Colonic mucosa (tissue), 4 donors: ENCODE data around the gene ZBTB17. TPM values are rescaled to one million over a fixed set of nuclear protein-coding genes. Genes with fewer than 3 reads are reported as not detected.
A peak's percentile ranks its signal among the peaks of the same experiment; 100 is the strongest.

Source experiments
- DNase-seq: peaks from one replicate; pipeline ENCODE4 v3.0.0-alpha.2; 2020
- H3K27ac ChIP-seq: fragments of 200-600 bp; one replicate; pipeline ENCODE4 v1.8.0; 2021
- H3K27me3 ChIP-seq: fragments of 200-600 bp; one replicate; pipeline ENCODE4 v1.8.0; 2021
- H3K36me3 ChIP-seq: fragments of 200-600 bp; one replicate; pipeline ENCODE4 v1.8.0; 2021
- H3K4me1 ChIP-seq: fragments of 200-600 bp; one replicate; pipeline ENCODE4 v1.8.0; 2021; ENCODE audit warnings: mild to moderate bottlenecking
- H3K4me3 ChIP-seq: fragments of 200-600 bp; one replicate; pipeline ENCODE4 v1.8.0; 2021
- H3K9ac ChIP-seq, 2 donors: one replicate each; pipeline ENCODE4 v1.7.0; 2013; ENCODE audit warnings: control low read depth in 2 of 2, low read depth in 2 of 2, low read length in 2 of 2
- H3K9me3 ChIP-seq: fragments of 200-600 bp; one replicate; pipeline ENCODE4 v1.8.0; 2021
- intact Hi-C: fragments of 100-400 bp; cut with DNase I; formaldehyde crosslinking; loops from one replicate; pipeline ENCODE4 v1.14.1; 2022
- total RNA-seq, 2 donors: library from RNA; stranded (reverse); fragmentation: NEBNext Ultra II Directional in 1 of 2; extraction: Animal tissue kit (Norgen Biotek cat#: 25700) in 1 of 2; gene quantifications; one replicate each; pipeline ENCODE4 v1.2.1, GENCODE V29; 2021
- TF ChIP-seq, protein P1 (sequence below): fragments of 200-600 bp; IDR thresholded peaks from one replicate; pipeline ENCODE4 v1.8.0; 2022; ENCODE audit warnings: antibody characterized with exemption, mild to moderate bottlenecking
- donor health status: healthy.
- donor health status: DM: no; HTN: no; CAD: no.
- donor health status: DM: no; HTN: no; CAD: no.

The ZBTB17 gene
- total RNA-seq, 2 donors from 2014 or later: 24.9 to 36.3 TPM

GRCh38 chr1:15998929-15999328, 23.0 kb upstream of the ZBTB17 start:
- no peak overlapping the region for H3K9ac ChIP-seq
- no peak overlapping the region for H3K4me3 ChIP-seq
- no peaks in the 10 kb centered on the region for H3K27me3 ChIP-seq
- intact Hi-C loops: loop anchor here (5.0 kb wide), 1 partner anchor 207 kb away; no protein-coding TSS in a partner anchor
- H3K9me3 ChIP-seq: no peaks in the 10 kb centered on the region
- DNase-seq: no peak
- no peaks in the 10 kb centered on the region for H3K4me1 ChIP-seq
- H3K27ac ChIP-seq: no peak overlapping the region
- TF ChIP-seq, protein P1, sequence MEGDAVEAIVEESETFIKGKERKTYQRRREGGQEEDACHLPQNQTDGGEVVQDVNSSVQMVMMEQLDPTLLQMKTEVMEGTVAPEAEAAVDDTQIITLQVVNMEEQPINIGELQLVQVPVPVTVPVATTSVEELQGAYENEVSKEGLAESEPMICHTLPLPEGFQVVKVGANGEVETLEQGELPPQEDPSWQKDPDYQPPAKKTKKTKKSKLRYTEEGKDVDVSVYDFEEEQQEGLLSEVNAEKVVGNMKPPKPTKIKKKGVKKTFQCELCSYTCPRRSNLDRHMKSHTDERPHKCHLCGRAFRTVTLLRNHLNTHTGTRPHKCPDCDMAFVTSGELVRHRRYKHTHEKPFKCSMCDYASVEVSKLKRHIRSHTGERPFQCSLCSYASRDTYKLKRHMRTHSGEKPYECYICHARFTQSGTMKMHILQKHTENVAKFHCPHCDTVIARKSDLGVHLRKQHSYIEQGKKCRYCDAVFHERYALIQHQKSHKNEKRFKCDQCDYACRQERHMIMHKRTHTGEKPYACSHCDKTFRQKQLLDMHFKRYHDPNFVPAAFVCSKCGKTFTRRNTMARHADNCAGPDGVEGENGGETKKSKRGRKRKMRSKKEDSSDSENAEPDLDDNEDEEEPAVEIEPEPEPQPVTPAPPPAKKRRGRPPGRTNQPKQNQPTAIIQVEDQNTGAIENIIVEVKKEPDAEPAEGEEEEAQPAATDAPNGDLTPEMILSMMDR: no peak
- H3K36me3 ChIP-seq: no peaks in the 10 kb centered on the region

GRCh38 chr1:15997637-15998280, 21.9 kb upstream of the ZBTB17 start:
- H3K27ac ChIP-seq: no peak overlapping the region
- no peaks in the 10 kb centered on the region for H3K27me3 ChIP-seq
- no peak for DNase-seq
- no peak overlapping the region for H3K9ac ChIP-seq
- no peaks in the 10 kb centered on the region for H3K4me1 ChIP-seq
- no peaks in the 10 kb centered on the region for H3K9me3 ChIP-seq
- TF ChIP-seq, protein P1: no peak
- no peak overlapping the region for H3K4me3 ChIP-seq
- H3K36me3 ChIP-seq: no peaks in the 10 kb centered on the region
- intact Hi-C loops: loop anchor here (5.0 kb wide), 1 partner anchor 205 kb away; no protein-coding TSS in a partner anchor

GRCh38 chr1:15997076-15997585, 21.2 kb upstream of the ZBTB17 start:
- Histone ChIP-seq H3K4me3 (no peak overlapping the region), H3K27ac (no peak overlapping the region), H3K4me1 (no peaks in the 10 kb centered on the region), H3K27me3 (no peaks in the 10 kb centered on the region), H3K36me3 (no peaks in the 10 kb centered on the region), H3K9me3 (no peaks in the 10 kb centered on the region), H3K9ac (no peak overlapping the region)
- intact Hi-C loops: loop anchor here (5.0 kb wide), 1 partner anchor 205 kb away; no protein-coding TSS in a partner anchor
- DNase-seq: no peak
- TF ChIP-seq, protein P1: no peak

DNA sequence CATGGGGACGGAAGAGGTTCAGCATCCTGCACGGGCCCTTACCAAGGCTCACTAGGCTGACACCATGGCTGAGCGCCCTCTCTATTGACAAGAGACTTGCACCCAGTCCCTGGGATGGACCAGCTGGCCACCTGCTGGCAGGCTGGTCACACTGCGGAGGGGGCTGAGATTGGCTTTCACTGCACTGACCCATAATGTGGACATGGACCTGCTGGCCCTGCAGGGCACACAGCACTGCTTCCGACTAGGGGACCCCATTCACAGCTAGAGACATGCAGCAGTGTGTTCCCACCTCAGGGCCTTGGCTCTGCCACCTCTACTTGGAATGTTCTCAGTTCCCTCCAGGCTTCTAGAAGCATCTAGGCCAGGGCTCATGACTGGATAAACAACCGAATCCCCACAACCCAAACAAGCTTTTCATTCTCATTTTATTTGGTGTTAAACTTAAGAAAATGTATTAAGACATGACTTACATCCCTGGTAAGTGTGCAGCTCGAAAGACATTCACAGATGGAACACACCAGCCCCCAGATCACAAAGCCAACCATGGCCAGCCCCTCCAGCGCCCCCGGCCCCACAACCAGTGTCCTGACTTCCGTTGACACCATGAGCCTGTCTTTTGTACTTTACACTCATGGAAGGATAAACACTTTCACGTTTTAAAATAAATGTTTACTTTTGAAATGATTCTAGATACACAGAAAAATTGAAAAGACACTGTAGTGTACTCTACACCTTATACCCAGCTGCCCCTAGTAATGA, 18.9 kb upstream of the ZBTB17 start:
- TF ChIP-seq, protein P1: peak; percentile 82
- Histone ChIP-seq H3K27me3 (no peaks in the 10 kb centered on the region), H3K9ac (no peak overlapping the region), H3K36me3 (no peaks in the 10 kb centered on the region), H3K4me3 (no peak overlapping the region), H3K9me3 (no peaks in the 10 kb centered on the region), H3K27ac (no peak overlapping the region), H3K4me1 (no peaks in the 10 kb centered on the region)
- intact Hi-C loops: loop anchor here (5.0 kb wide), 2 partner anchors 177 to 202 kb away; no protein-coding TSS in a partner anchor
- peak; percentile 62 for DNase-seq

DNA sequence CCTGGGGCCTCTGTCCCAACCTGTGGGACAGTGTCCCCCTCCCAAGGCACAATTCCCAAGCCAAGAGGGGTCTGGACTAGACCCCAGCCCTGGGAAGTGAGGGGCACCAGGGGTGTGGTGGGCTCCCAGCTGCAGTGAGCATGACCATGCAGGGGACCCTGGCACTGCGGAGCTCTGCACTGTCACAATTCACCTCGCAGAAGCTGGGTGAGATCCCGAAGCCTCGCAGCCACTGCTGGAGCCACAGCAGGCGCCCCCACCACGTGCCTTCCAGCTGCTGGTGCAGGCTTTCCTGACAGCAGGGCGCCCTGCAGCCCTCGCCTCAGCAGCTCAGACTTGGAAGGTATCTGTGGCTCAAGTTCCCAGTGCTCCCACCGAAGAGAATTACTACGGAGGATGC, 18.2 kb upstream of the ZBTB17 start:
- Histone ChIP-seq H3K9ac (no peak overlapping the region), H3K4me3 (no peak overlapping the region), H3K27me3 (no peaks in the 10 kb centered on the region), H3K27ac (no peak overlapping the region), H3K4me1 (no peaks in the 10 kb centered on the region), H3K9me3 (no peaks in the 10 kb centered on the region), H3K36me3 (no peaks in the 10 kb centered on the region)
- TF ChIP-seq, protein P1: no peak
- DNase-seq: no peak
- intact Hi-C loops: loop anchor here (5.0 kb wide), 1 partner anchor 177 kb away; no protein-coding TSS in a partner anchor
